Osteocyte (in vitro differentiated cells): ENCODE data around the gene ANKFN1. TPM values are rescaled to one million over a fixed set of nuclear protein-coding genes. Genes with fewer than 3 reads are reported as not detected.

Source experiments
- DNase-seq: peaks from one replicate; pipeline ENCODE4 v3.0.0; 2021; ENCODE audit warnings: mixed read lengths; ENCODE audit not compliant: unreplicated experiment; ENCODE audit errors: extremely low spot score
- H3K27ac Mint-ChIP-seq: one replicate; pipeline ENCODE4 v1.8.0; 2021; ENCODE audit warnings: mild to moderate bottlenecking, mixed read lengths; ENCODE audit not compliant: unreplicated experiment
- H3K27me3 Mint-ChIP-seq: one replicate; pipeline ENCODE4 v1.8.0; 2021; ENCODE audit warnings: mixed read lengths; ENCODE audit not compliant: unreplicated experiment
- H3K36me3 Mint-ChIP-seq: one replicate; pipeline ENCODE4 v1.8.0; 2021; ENCODE audit warnings: mixed read lengths; ENCODE audit not compliant: unreplicated experiment
- H3K4me1 Mint-ChIP-seq: one replicate; pipeline ENCODE4 v1.8.0; 2021; ENCODE audit warnings: mixed read lengths; ENCODE audit not compliant: unreplicated experiment
- H3K4me3 Mint-ChIP-seq: one replicate; pipeline ENCODE4 v1.8.0; 2021; ENCODE audit warnings: mild to moderate bottlenecking, moderate library complexity, mixed read lengths; ENCODE audit not compliant: unreplicated experiment
- H3K9me3 Mint-ChIP-seq: one replicate; pipeline ENCODE4 v1.8.0; 2021; ENCODE audit warnings: mixed read lengths; ENCODE audit not compliant: unreplicated experiment
- CTCF ChIP-seq: fragments of 200-600 bp; sonication (generic); IDR thresholded peaks from 2 replicates; pipeline ENCODE4 v1.5.0; 2021; ENCODE audit warnings: antibody characterized with exemption, mild to moderate bottlenecking, moderate library complexity
- total RNA-seq: library from RNA; stranded (reverse); gene quantifications from 2 replicates; pipeline ENCODE4 v1.2.1, GENCODE V29; 2021

Gene ANKFN1
- total RNA-seq, 1 donor from 2014 or later, result not detected

DNA sequence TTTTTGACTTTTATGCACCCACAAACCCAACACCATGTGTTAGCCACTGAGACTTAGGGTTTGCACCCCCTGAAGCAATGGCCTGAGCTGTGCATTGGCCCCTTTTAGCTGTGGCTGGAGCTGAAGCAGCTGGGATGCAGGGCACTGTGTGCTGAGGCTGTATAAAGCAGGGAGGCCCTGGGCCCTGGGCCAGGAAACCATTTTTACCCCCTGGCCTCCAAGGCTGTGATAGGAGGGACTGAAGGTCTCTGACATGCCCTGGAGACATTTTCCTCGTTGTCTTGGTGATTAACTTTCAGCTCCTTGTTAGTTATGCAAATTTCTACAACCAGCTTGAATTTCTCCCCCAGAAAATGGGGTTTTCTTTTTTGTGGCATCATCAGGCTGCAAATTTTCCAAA is 6.7 kb upstream of the ANKFN1 start:
- H3K4me1 Mint-ChIP-seq, result no peaks in the 10 kb centered on the region
- TF ChIP-seq CTCF, result no peak
- H3K27me3 Mint-ChIP-seq, result no peaks in the 10 kb centered on the region
- no peak for DNase-seq
- H3K9me3 Mint-ChIP-seq, result peaks cover 3% of the 10 kb centered on the region
- H3K4me3 Mint-ChIP-seq, result no peak overlapping the region
- H3K36me3 Mint-ChIP-seq, result no peaks in the 10 kb centered on the region
- H3K27ac Mint-ChIP-seq, result no peak overlapping the region

GRCh38 chr17:56148333-56148732 is 4.9 kb upstream of the ANKFN1 start:
- no peak overlapping the region for H3K27ac Mint-ChIP-seq

GRCh38 chr17:56149266-56150036 is 3.8 kb upstream of the ANKFN1 start:
- Mint-ChIP-seq H3K27ac (no peak overlapping the region), H3K4me3 (no peak overlapping the region), H3K9me3 (no peaks in the 10 kb centered on the region), H3K36me3 (no peaks in the 10 kb centered on the region), H3K27me3 (no peaks in the 10 kb centered on the region), H3K4me1 (no peaks in the 10 kb centered on the region)
- TF ChIP-seq CTCF, result no peak
- no peak for DNase-seq

More at GRCh38 chr17:56148333-56148732, 4.9 kb upstream of the ANKFN1 start:
- no peak overlapping the region for H3K4me3 Mint-ChIP-seq
- no peaks in the 10 kb centered on the region for H3K27me3 Mint-ChIP-seq
- DNase-seq, result no peak
- no peak for TF ChIP-seq CTCF
- no peaks in the 10 kb centered on the region for H3K36me3 Mint-ChIP-seq
- no peaks in the 10 kb centered on the region for H3K9me3 Mint-ChIP-seq
- no peaks in the 10 kb centered on the region for H3K4me1 Mint-ChIP-seq

- Mint-ChIP-seq H3K4me3 (no peak overlapping the region), H3K27ac (no peak overlapping the region), H3K36me3 (no peaks in the 10 kb centered on the region), H3K4me1 (no peaks in the 10 kb centered on the region), H3K27me3 (no peaks in the 10 kb centered on the region), H3K9me3 (no peaks in the 10 kb centered on the region)
- no peak for TF ChIP-seq CTCF
- DNase-seq, result no peak
Measured at GRCh38 chr17:56150649-56151048, 2.6 kb upstream of the ANKFN1 start.

- H3K27me3 Mint-ChIP-seq, result no peaks in the 10 kb centered on the region
- no peaks in the 10 kb centered on the region for H3K9me3 Mint-ChIP-seq
- no peak overlapping the region for H3K27ac Mint-ChIP-seq
- H3K4me3 Mint-ChIP-seq, result no peak overlapping the region
- H3K4me1 Mint-ChIP-seq, result no peaks in the 10 kb centered on the region
- H3K36me3 Mint-ChIP-seq, result no peaks in the 10 kb centered on the region
- TF ChIP-seq CTCF, result no peak
- no peak for DNase-seq
Measured at GRCh38 chr17:56157845-56158244, 4.6 kb downstream of the ANKFN1 start.
